ENCODE results near the gene TUSC2. TPM values are rescaled to one million over a fixed set of nuclear protein-coding genes. Genes with fewer than 3 reads are reported as not detected.

Gene TUSC2
- polyA plus RNA-seq, 1 of the 3 experiments (the other 2 are of a cell fraction) = 58.7 TPM

- peak; percentile 83 for DNase-seq
- peaks cover 3% of the 10 kb centered on the region for H3F3A ChIP-seq (replicated peaks; ENCODE audit: insufficient read depth)
- H3K9me2 ChIP-seq = no peaks in the 10 kb centered on the region
- CTCF ChIA-PET = interaction anchor here (0.6 to 6.0 kb wide), 38 partner anchors 9 to 566 kb away, joined by 3 to 45 read pairs (median 4); partner anchors contain the start of genes CISH, HEMK1 and RASSF1
- H3K9me3 ChIP-seq = no peaks in the 10 kb centered on the region
- H2AFZ ChIP-seq (ENCODE audit: low read depth) = no peak overlapping the region
- peaks cover 11 to 42% of the 10 kb centered on the region in 2 experiments; a peak in 1 of 4 replicates for H3K4me1 ChIP-seq (ENCODE audit: control insufficient read depth in 1 of 2, insufficient read depth in 2 of 2, low read depth in 1 of 2, low read length in 1 of 2)
- no peak overlapping the region for H3K4me3 ChIP-seq (ENCODE audit: low read depth in 2 of 2, low read length in 1 of 2)
- H3K9ac ChIP-seq = no peak overlapping the region
- POLR2A ChIA-PET = interaction anchor here (0.9 to 2.6 kb wide), 5 partner anchors 10 to 221 kb away, joined by 3 to 5 read pairs (median 4); partner anchors contain the start of genes HYAL3 and NAA80
- H3K79me2 ChIP-seq (ENCODE audit: insufficient read depth) = peaks cover 28% of the 10 kb centered on the region
- 0 out of 2 replicates have a peak, but pooled peaks cover 3% of the 10 kb centered on the region for H4K20me1 ChIP-seq (ENCODE audit: insufficient read depth)
- peak overlapping the region in 1 of 2 experiments; percentile 35; a peak in 1 of 4 replicates for H3K27ac ChIP-seq (ENCODE audit: low read depth in 2 of 2, low read length in 1 of 2)
- WGBS (ENCODE audit: low lambda C conversion rate) = 18% methylated on average over 13 of the region's 14 CpGs
- H3K27me3 ChIP-seq (ENCODE audit: insufficient read depth) = no peaks in the 10 kb centered on the region
- peaks cover 0 to 17% of the 10 kb centered on the region in 2 experiments for H3K36me3 ChIP-seq (replicated peaks in 1 of 2; ENCODE audit: control insufficient read depth in 1 of 2, insufficient read depth in 2 of 2, low read length in 1 of 2)
- no peak overlapping the region for H3K4me2 ChIP-seq
- TF ChIP-seq MXI1 (IDR thresholded peaks at IDR 0.05; ENCODE audit: low read depth, low read length) = peak; percentile 23; the same call in 1 of the 2 replicates
- TF ChIP-seq ZBTB33 (IDR thresholded peaks at IDR 0.05; ENCODE audit: borderline replicate concordance, low read depth) = no peak
- no peak for TF ChIP-seq FOXJ3 (CRISPR knock-in tag; IDR thresholded peaks at IDR 0.05)
- no peak for TF ChIP-seq TCF12 (IDR thresholded peaks at IDR 0.05)
- TF ChIP-seq ELF1 (IDR thresholded peaks at IDR 0.05) = no peak
- TF ChIP-seq, protein P1, sequence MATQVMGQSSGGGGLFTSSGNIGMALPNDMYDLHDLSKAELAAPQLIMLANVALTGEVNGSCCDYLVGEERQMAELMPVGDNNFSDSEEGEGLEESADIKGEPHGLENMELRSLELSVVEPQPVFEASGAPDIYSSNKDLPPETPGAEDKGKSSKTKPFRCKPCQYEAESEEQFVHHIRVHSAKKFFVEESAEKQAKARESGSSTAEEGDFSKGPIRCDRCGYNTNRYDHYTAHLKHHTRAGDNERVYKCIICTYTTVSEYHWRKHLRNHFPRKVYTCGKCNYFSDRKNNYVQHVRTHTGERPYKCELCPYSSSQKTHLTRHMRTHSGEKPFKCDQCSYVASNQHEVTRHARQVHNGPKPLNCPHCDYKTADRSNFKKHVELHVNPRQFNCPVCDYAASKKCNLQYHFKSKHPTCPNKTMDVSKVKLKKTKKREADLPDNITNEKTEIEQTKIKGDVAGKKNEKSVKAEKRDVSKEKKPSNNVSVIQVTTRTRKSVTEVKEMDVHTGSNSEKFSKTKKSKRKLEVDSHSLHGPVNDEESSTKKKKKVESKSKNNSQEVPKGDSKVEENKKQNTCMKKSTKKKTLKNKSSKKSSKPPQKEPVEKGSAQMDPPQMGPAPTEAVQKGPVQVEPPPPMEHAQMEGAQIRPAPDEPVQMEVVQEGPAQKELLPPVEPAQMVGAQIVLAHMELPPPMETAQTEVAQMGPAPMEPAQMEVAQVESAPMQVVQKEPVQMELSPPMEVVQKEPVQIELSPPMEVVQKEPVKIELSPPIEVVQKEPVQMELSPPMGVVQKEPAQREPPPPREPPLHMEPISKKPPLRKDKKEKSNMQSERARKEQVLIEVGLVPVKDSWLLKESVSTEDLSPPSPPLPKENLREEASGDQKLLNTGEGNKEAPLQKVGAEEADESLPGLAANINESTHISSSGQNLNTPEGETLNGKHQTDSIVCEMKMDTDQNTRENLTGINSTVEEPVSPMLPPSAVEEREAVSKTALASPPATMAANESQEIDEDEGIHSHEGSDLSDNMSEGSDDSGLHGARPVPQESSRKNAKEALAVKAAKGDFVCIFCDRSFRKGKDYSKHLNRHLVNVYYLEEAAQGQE (IDR thresholded peaks at IDR 0.05; ENCODE audit: low read depth, low read length) = no peak
- no peak for TF ChIP-seq MEF2A (IDR thresholded peaks at IDR 0.05; ENCODE audit: borderline replicate concordance, low read depth)
- no peak for TF ChIP-seq FOXM1 (IDR thresholded peaks at IDR 0.05; ENCODE audit: low read depth)
- TF ChIP-seq RCOR1 (IDR thresholded peaks at IDR 0.05; ENCODE audit: low read length) = 0 out of 2 replicates have a peak, but pooled peaks have one; percentile 16
- peak; percentile 63; the same call in 1 of the 2 replicates for TF ChIP-seq SMC3 (IDR thresholded peaks at IDR 0.05; ENCODE audit: low read depth, low read length)
- TF ChIP-seq RAD21 (IDR thresholded peaks at IDR 0.05; ENCODE audit: low read length) = peak; percentile 83
- TF ChIP-seq, protein P2, sequence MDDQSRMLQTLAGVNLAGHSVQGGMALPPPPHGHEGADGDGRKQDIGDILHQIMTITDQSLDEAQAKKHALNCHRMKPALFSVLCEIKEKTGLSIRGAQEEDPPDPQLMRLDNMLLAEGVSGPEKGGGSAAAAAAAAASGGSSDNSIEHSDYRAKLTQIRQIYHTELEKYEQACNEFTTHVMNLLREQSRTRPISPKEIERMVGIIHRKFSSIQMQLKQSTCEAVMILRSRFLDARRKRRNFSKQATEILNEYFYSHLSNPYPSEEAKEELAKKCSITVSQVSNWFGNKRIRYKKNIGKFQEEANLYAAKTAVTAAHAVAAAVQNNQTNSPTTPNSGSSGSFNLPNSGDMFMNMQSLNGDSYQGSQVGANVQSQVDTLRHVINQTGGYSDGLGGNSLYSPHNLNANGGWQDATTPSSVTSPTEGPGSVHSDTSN (IDR thresholded peaks at IDR 0.05) = no peak
- TF ChIP-seq IRF3 (IDR thresholded peaks at IDR 0.05; ENCODE audit: low read depth, low read length) = no peak
- TF ChIP-seq GABPA (IDR thresholded peaks at IDR 0.05; ENCODE audit: low read depth) = no peak
- TF ChIP-seq YY1 (IDR thresholded peaks at IDR 0.05; ENCODE audit: low read depth) = no peak
- no peak for TF ChIP-seq POLR2AphosphoS5 (IDR thresholded peaks at IDR 0.05; ENCODE audit: low read depth, low read length)
- TF ChIP-seq, protein P3, sequence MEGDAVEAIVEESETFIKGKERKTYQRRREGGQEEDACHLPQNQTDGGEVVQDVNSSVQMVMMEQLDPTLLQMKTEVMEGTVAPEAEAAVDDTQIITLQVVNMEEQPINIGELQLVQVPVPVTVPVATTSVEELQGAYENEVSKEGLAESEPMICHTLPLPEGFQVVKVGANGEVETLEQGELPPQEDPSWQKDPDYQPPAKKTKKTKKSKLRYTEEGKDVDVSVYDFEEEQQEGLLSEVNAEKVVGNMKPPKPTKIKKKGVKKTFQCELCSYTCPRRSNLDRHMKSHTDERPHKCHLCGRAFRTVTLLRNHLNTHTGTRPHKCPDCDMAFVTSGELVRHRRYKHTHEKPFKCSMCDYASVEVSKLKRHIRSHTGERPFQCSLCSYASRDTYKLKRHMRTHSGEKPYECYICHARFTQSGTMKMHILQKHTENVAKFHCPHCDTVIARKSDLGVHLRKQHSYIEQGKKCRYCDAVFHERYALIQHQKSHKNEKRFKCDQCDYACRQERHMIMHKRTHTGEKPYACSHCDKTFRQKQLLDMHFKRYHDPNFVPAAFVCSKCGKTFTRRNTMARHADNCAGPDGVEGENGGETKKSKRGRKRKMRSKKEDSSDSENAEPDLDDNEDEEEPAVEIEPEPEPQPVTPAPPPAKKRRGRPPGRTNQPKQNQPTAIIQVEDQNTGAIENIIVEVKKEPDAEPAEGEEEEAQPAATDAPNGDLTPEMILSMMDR (IDR thresholded peaks at IDR 0.05) = peak; percentile 71
- no peak for TF ChIP-seq CHD2 (IDR thresholded peaks at IDR 0.05; ENCODE audit: low read length, partially characterized antibody)
- no peak for TF ChIP-seq NFIC (IDR thresholded peaks at IDR 0.05; ENCODE audit: borderline replicate concordance)
- TF ChIP-seq FOSL2 (IDR thresholded peaks at IDR 0.05; ENCODE audit: borderline replicate concordance, low read depth) = no peak; the same call in 1 of the 2 replicates
- no peak for TF ChIP-seq TEAD4 (IDR thresholded peaks at IDR 0.05; ENCODE audit: borderline replicate concordance, insufficient read depth)
- no peak for TF ChIP-seq RFX5 (IDR thresholded peaks at IDR 0.05; ENCODE audit: low read length)
- TF ChIP-seq, protein P4, sequence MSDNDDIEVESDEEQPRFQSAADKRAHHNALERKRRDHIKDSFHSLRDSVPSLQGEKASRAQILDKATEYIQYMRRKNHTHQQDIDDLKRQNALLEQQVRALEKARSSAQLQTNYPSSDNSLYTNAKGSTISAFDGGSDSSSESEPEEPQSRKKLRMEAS (IDR thresholded peaks at IDR 0.05; ENCODE audit: low read depth) = no peak
- no peak for TF ChIP-seq JUND (IDR thresholded peaks at IDR 0.05)
- TF ChIP-seq TAF1 (IDR thresholded peaks at IDR 0.05; ENCODE audit: borderline replicate concordance, low read depth, low read length) = no peak
Observed at GRCh38 chr3:50347187-50347813, 19.3 kb upstream of the TUSC2 start.
